PFSK-1 (cell line): ENCODE measurements around the gene SLC7A4.

ENCODE experiments used
- POLR2AphosphoS5 ChIP-seq: IDR thresholded peaks from 2 replicates; pipeline ENCODE4 v1.6.1; 2012; ENCODE audit warnings: low read depth, mild to moderate bottlenecking, control low read depth, low read length, moderate library complexity
- SIN3A ChIP-seq: IDR thresholded peaks from 2 replicates; pipeline ENCODE4 v1.6.1; 2012; ENCODE audit warnings: mild to moderate bottlenecking, low read length, moderate library complexity, borderline replicate concordance; ENCODE audit not compliant: insufficient read depth
- TF ChIP-seq, protein P1 (sequence below), 2 experiments: IDR thresholded peaks; 2 replicates each; pipeline versions ENCODE4 v1.6.1 to v1.8.0; 2011 to 2012; ENCODE audit warnings: low read depth in 2 of 2, low read length in 2 of 2, control low read depth in 1 of 2, inconsistent platforms in 1 of 2, mild to moderate bottlenecking in 1 of 2, moderate library complexity in 1 of 2; ENCODE audit not compliant: insufficient read depth in 1 of 2

DNA sequence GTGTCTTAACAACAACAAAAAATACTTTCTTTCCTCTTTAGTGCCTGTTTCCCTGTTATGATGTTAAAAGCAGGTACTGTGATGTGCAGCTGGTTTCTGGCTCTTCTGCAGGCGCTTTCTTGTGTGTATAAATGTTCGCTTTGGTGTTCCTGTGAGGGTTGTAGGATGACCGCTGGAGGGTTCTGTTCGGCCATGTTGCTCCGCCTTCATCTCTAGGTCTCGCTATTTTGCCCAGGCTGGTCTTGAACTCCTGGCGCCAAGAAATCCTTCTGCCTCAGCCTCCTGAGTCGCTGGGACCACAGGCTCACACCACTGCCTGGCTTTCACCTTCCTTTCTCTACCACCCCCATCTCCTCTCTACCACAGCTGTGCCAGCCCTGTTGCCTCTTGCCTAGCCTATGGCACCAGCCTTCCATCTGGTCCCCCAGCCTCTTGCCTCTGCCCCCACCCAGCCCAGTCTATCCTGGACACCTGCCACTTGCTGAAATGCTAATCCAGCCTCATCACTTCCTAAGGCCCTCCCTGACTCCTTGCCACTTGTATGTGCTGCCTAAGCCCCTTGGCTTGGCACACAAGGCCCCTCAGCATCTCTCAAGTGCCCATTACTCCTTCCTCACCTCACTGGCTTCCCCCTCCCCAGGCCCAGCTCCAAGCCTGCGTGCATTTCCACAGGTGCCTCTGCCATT lies 18.9 kb upstream of the SLC7A4 start:
- TF ChIP-seq POLR2AphosphoS5 (no peak), SIN3A (no peak)
- TF ChIP-seq, protein P1, sequence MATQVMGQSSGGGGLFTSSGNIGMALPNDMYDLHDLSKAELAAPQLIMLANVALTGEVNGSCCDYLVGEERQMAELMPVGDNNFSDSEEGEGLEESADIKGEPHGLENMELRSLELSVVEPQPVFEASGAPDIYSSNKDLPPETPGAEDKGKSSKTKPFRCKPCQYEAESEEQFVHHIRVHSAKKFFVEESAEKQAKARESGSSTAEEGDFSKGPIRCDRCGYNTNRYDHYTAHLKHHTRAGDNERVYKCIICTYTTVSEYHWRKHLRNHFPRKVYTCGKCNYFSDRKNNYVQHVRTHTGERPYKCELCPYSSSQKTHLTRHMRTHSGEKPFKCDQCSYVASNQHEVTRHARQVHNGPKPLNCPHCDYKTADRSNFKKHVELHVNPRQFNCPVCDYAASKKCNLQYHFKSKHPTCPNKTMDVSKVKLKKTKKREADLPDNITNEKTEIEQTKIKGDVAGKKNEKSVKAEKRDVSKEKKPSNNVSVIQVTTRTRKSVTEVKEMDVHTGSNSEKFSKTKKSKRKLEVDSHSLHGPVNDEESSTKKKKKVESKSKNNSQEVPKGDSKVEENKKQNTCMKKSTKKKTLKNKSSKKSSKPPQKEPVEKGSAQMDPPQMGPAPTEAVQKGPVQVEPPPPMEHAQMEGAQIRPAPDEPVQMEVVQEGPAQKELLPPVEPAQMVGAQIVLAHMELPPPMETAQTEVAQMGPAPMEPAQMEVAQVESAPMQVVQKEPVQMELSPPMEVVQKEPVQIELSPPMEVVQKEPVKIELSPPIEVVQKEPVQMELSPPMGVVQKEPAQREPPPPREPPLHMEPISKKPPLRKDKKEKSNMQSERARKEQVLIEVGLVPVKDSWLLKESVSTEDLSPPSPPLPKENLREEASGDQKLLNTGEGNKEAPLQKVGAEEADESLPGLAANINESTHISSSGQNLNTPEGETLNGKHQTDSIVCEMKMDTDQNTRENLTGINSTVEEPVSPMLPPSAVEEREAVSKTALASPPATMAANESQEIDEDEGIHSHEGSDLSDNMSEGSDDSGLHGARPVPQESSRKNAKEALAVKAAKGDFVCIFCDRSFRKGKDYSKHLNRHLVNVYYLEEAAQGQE (IDR thresholded peaks at IDR 0.05; ENCODE audit: insufficient read depth in 1 of 2, low read depth in 2 of 2, low read length in 2 of 2), result no peak
